KMS-11 (cell line): Measurements from ENCODE around the gene TMEM163.

Source experiments
- H2AFZ ChIP-seq: fragments of 200-600 bp; sonication (generic); 2 replicates; pipeline ENCODE4 v1.6.1; 2016; ENCODE audit warnings: antibody characterized with exemption, mixed run types, low read depth
- H3K27ac ChIP-seq: fragments of 200-600 bp; sonication (generic); 2 replicates; pipeline ENCODE4 v1.6.1; 2016; ENCODE audit warnings: mild to moderate bottlenecking, mixed run types
- H3K27me3 ChIP-seq: fragments of 200-600 bp; sonication (generic); 2 replicates; pipeline ENCODE4 v1.6.1; 2017; ENCODE audit warnings: mild to moderate bottlenecking, low read depth, mixed run types, moderate library complexity; ENCODE audit not compliant: insufficient read depth
- H3K36me3 ChIP-seq: fragments of 200-600 bp; sonication (generic); 2 replicates; pipeline ENCODE4 v1.6.1; 2017; ENCODE audit warnings: mild to moderate bottlenecking, mixed run types; ENCODE audit not compliant: insufficient read depth
- H3K4me1 ChIP-seq: fragments of 200-600 bp; sonication (generic); 2 replicates; pipeline ENCODE4 v1.6.1; 2016; ENCODE audit warnings: mild to moderate bottlenecking, low read depth, mixed run types; ENCODE audit not compliant: poor library complexity, severe bottlenecking
- H3K4me2 ChIP-seq: fragments of 200-600 bp; sonication (generic); 2 replicates; pipeline ENCODE4 v1.7.0; 2016; ENCODE audit warnings: mild to moderate bottlenecking, mixed run types
- H3K4me3 ChIP-seq: fragments of 200-600 bp; sonication (generic); IDR thresholded peaks from 2 replicates; pipeline ENCODE4 v1.6.1; 2017; ENCODE audit warnings: low read depth, low read length, mixed read lengths; ENCODE audit not compliant: insufficient read depth
- H3K79me2 ChIP-seq: fragments of 200-600 bp; sonication (generic); 2 replicates; pipeline ENCODE4 v1.6.1; 2016; ENCODE audit warnings: low read depth, mixed run types; ENCODE audit not compliant: insufficient read depth
- H3K9ac ChIP-seq: fragments of 200-600 bp; sonication (generic); 2 replicates; pipeline ENCODE4 v1.6.1; 2016; ENCODE audit warnings: mild to moderate bottlenecking, mixed run types
- H4K20me1 ChIP-seq: fragments of 200-600 bp; sonication (generic); 2 replicates; pipeline ENCODE4 v1.6.1; 2016; ENCODE audit warnings: mild to moderate bottlenecking, mixed run types; ENCODE audit not compliant: insufficient read depth
- TF ChIP-seq, protein P1 (sequence below): fragments of 200-600 bp; sonication (generic); conservative IDR thresholded peaks from 2 replicates; pipeline ENCODE4 v1.6.1; 2017; ENCODE audit warnings: low read depth, mild to moderate bottlenecking, antibody characterized with exemption, low read length, moderate library complexity, mixed read lengths

Gene TMEM163

DNA sequence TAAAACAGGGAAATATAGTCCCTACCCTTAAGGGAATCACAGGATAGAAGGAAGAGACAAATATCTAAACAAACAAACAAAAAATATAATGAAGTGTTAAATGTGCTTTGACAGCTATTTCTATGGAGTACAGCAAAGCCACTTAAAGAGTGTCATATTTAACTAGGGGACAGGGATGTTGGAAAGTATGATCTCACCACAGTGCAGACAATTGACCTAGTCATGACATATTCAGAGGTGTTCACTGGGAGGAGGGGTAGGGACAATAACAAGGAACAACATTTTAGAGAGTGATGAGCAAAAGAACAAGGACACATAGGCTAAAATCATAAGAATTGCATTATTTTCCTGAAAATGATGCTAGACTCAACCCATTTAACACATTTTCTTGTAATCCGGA is 107.5 kb downstream of the TMEM163 start:
- H3K4me1 ChIP-seq = no peaks in the 10 kb centered on the region
- H3K27ac ChIP-seq = no peak overlapping the region
- H3K4me3 ChIP-seq = no peak overlapping the region
- H3K36me3 ChIP-seq = no peaks in the 10 kb centered on the region
- H2AFZ ChIP-seq = no peak overlapping the region
- H4K20me1 ChIP-seq = no peaks in the 10 kb centered on the region
- no peaks in the 10 kb centered on the region for H3K79me2 ChIP-seq
- no peak overlapping the region for H3K9ac ChIP-seq
- H3K27me3 ChIP-seq = no peaks in the 10 kb centered on the region
- H3K4me2 ChIP-seq = no peak overlapping the region
- TF ChIP-seq, protein P1, sequence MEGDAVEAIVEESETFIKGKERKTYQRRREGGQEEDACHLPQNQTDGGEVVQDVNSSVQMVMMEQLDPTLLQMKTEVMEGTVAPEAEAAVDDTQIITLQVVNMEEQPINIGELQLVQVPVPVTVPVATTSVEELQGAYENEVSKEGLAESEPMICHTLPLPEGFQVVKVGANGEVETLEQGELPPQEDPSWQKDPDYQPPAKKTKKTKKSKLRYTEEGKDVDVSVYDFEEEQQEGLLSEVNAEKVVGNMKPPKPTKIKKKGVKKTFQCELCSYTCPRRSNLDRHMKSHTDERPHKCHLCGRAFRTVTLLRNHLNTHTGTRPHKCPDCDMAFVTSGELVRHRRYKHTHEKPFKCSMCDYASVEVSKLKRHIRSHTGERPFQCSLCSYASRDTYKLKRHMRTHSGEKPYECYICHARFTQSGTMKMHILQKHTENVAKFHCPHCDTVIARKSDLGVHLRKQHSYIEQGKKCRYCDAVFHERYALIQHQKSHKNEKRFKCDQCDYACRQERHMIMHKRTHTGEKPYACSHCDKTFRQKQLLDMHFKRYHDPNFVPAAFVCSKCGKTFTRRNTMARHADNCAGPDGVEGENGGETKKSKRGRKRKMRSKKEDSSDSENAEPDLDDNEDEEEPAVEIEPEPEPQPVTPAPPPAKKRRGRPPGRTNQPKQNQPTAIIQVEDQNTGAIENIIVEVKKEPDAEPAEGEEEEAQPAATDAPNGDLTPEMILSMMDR = no peak

DNA sequence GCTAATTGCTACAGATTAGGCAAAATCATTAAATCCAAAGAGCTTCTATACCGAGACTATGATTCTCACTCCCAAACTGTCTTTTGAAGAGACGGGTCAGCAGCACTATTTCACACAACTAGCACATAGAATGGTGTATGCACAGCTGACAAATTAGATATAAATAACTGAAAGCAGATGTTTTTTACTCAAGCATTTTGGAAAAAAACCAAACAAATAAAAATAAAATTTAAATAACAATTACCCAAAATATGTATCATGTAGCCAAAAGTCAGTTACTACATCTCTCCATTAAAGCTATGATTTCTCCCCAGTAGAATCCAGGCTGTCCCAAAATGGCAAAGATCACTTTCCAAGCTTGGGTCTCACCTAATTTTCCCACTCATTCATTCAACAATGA is 107.9 kb downstream of the TMEM163 start:
- no peaks in the 10 kb centered on the region for H3K79me2 ChIP-seq
- TF ChIP-seq, protein P1 = no peak
- no peak overlapping the region for H2AFZ ChIP-seq

DNA sequence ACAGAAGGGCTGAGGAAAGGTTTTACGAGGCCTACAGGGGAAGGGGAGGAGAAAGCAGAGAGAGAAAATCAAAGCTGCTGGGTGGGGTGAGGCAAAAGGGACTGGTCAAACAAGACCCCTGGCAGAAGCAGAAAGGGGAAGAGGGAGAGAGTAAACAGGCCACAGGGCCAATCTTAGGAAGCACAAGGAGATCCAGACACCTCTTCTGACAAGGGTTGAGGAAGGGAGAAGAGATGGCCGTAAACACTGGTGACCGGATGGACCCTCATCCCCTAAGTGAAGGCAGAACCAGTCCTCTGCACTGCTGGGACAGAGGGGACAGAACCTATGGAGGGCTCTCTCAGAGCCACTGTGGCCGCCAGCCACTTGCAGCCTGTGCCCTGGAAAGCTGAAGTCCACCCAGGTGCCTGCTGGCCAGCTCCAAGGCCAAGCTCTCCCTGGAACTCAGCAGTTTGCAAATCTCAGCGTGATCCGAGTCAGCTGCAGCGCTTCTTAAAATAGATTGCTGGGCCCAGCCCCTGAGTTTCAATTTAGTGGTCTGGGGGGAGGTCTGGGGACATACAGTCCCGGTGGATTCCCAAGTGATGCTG is 108.8 kb downstream of the TMEM163 start:
- TF ChIP-seq, protein P1 = no peak
- H3K9ac ChIP-seq = no peak overlapping the region
- no peaks in the 10 kb centered on the region for H3K27me3 ChIP-seq
- no peak overlapping the region for H2AFZ ChIP-seq
- no peaks in the 10 kb centered on the region for H4K20me1 ChIP-seq
- no peak overlapping the region for H3K4me2 ChIP-seq
- H3K4me3 ChIP-seq = no peak overlapping the region
- H3K36me3 ChIP-seq = no peaks in the 10 kb centered on the region
- no peaks in the 10 kb centered on the region for H3K4me1 ChIP-seq
- H3K27ac ChIP-seq = no peak overlapping the region
- H3K79me2 ChIP-seq = no peaks in the 10 kb centered on the region

More for the DNA sequence above, 107.9 kb downstream of the TMEM163 start:
- Histone ChIP-seq H3K4me3 (no peak overlapping the region), H3K4me1 (no peaks in the 10 kb centered on the region), H3K4me2 (no peak overlapping the region), H3K27me3 (no peaks in the 10 kb centered on the region), H4K20me1 (no peaks in the 10 kb centered on the region), H3K27ac (no peak overlapping the region), H3K36me3 (no peaks in the 10 kb centered on the region), H3K9ac (no peak overlapping the region)

DNA sequence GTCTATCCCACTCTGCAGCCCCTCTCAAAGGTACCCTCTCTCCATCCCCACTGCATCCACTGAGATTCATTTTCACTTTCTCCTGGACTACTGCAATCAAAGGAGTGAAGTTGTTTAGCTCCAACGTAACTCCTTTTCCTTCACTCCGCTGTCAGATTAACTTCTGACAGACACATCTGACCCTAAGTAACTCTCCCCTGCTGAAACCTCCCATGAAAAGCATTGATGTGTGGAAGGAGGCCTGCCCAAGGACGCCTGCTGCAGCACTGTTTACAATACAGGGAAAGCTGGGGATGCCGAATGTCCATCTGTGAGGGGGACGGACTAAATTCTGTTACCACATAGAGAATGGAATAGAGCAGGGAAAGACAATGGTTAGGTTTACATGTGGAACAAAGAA is 114.8 kb downstream of the TMEM163 start:
- H3K9ac ChIP-seq = no peak overlapping the region
- no peaks in the 10 kb centered on the region for H3K36me3 ChIP-seq
- no peaks in the 10 kb centered on the region for H3K4me1 ChIP-seq
- no peak overlapping the region for H3K27ac ChIP-seq
- no peak overlapping the region for H3K4me3 ChIP-seq
- H3K27me3 ChIP-seq = no peaks in the 10 kb centered on the region
- no peak overlapping the region for H2AFZ ChIP-seq
- TF ChIP-seq, protein P1 = no peak
- no peaks in the 10 kb centered on the region for H3K79me2 ChIP-seq
- H4K20me1 ChIP-seq = no peaks in the 10 kb centered on the region
- H3K4me2 ChIP-seq = no peak overlapping the region
